ENCODE data around the gene C1QL1.

DNA sequence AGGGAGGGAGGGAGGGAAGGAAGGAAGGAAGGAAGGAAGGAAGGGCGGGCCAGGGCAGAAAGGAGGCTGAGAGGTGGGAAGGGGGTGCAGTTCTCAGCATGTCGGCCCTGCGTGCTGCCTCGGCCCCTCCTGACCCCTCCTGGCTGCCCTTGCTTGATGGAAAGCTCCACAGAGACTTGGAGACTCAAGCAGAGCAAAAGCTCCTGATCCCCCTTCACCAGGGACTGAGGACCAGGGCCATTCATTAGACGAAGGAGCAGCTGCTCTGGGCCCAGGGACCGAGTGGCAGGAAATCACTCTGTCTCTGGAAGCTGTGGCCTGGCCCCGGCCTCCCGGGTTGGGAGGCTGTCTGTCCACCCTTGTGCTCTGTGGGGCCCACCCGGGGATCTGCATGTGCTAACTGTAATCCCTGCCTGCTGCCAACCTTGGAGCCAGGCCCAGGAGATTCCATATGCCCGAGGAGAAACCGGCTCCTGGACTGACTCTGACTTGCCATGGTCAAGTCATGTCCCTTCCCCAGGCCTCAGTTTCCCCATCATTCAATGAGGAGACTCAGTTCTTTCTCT lies 27.4 kb upstream of the C1QL1 start:
- TF ChIP-seq CTCF (IDR thresholded peaks at IDR 0.05; ENCODE audit: low read length), result no peak
- no peak for TF ChIP-seq EZH2 (optimal IDR thresholded peaks at IDR 0.05; ENCODE audit: low read depth, low read length)
